PC-3 (cell line): ENCODE results near the gene PRUNE2. TPM values are rescaled to one million over a fixed set of nuclear protein-coding genes. Genes with fewer than 3 reads are reported as not detected.
"Not testable (repeated sequence)": the region's sequence is repeated elsewhere in the genome, so short reads cannot be mapped to it uniquely, and the experiment has no call there.

Source experiments
- ATAC-seq: fragments of 200-7000 bp; cut with Tn5 transposase; 2 replicates; pipeline ENCODE4 v1.9.1; 2020; ENCODE audit warnings: mild to moderate bottlenecking, moderate library complexity
- Bru-seq: library from RNA; stranded (reverse); fragments of 400-500 nt; gene quantifications from one replicate; lab custom pipeline; 2021; lab: Mats Ljungman, UMichigan
- BruChase-seq, 2 experiments: library from RNA; stranded (reverse); fragments of 400-500 nt; gene quantifications; one replicate each; lab custom pipeline; 2021; lab: Mats Ljungman, UMichigan
- BruUV-seq: library from RNA; stranded (reverse); fragments of 400-500 nt; replicated peaks from 2 replicates; lab custom pipeline; 2021; lab: Mats Ljungman, UMichigan
- CTCF ChIA-PET: fragments of 300-600 bp; sonication (Branson Sonifier 250); formaldehyde crosslinking; loops from one replicate; lab custom pipeline; 2022; ENCODE audit warnings: antibody characterized with exemption; lab: Charles Lee
- POLR2A ChIA-PET: fragments of 300-600 bp; sonication (Branson Sonifier 250); formaldehyde crosslinking; loops from one replicate; lab custom pipeline; 2022; ENCODE audit warnings: antibody characterized with exemption; ENCODE audit not compliant: unreplicated experiment; lab: Charles Lee
- DNase-seq: peaks from one replicate; pipeline ENCODE4 v3.0.0-alpha.2; 2015
- H2AFZ ChIP-seq: fragments of 300-600 bp; sonication (generic); 2 replicates; pipeline ENCODE4 v1.6.0; 2016; ENCODE audit warnings: antibody characterized with exemption, low read length
- H3F3A ChIP-seq: fragments of 300-600 bp; sonication (generic); one replicate; pipeline ENCODE4 v1.6.0; 2017; ENCODE audit warnings: antibody characterized with exemption, low read length, control low read depth, mild to moderate bottlenecking; ENCODE audit not compliant: unreplicated experiment
- H3K27ac ChIP-seq: fragments of 300-600 bp; sonication (generic); 2 replicates; pipeline ENCODE4 v1.5.1; 2016; ENCODE audit warnings: mild to moderate bottlenecking, low read length
- H3K27me3 ChIP-seq: fragments of 300-600 bp; sonication (generic); 2 replicates; pipeline ENCODE4 v1.6.1; 2016; ENCODE audit warnings: low read length, mixed read lengths
- H3K36me3 ChIP-seq: fragments of 300-600 bp; sonication (generic); 2 replicates; pipeline ENCODE4 v1.6.1; 2016; ENCODE audit warnings: low read depth, mixed run types, low read length, mixed read lengths
- H3K4me1 ChIP-seq: fragments of 300-600 bp; sonication (generic); 2 replicates; pipeline ENCODE4 v1.5.1; 2016; ENCODE audit warnings: low read length; ENCODE audit not compliant: insufficient read depth
- H3K4me2 ChIP-seq: fragments of 300-600 bp; sonication (generic); 2 replicates; pipeline ENCODE4 v1.6.0; 2016; ENCODE audit warnings: low read length
- H3K4me3 ChIP-seq: fragments of 300-600 bp; sonication (generic); 2 replicates; pipeline ENCODE4 v1.5.1; 2016; ENCODE audit warnings: mild to moderate bottlenecking, low read length, mixed read lengths
- H3K79me2 ChIP-seq: fragments of 300-600 bp; sonication (generic); 2 replicates; pipeline ENCODE4 v1.6.1; 2017; ENCODE audit warnings: low read length, mixed read lengths
- H3K9ac ChIP-seq: fragments of 300-600 bp; sonication (generic); 2 replicates; pipeline ENCODE4 v1.6.0; 2016; ENCODE audit warnings: mild to moderate bottlenecking, low read length
- H3K9me2 ChIP-seq: fragments of 300-600 bp; sonication (generic); replicated peaks from 2 replicates; pipeline ENCODE4 v1.6.1; 2016; ENCODE audit warnings: mixed run types, low read length, mixed read lengths
- H3K9me3 ChIP-seq: fragments of 300-600 bp; sonication (generic); 2 replicates; pipeline ENCODE4 v1.6.1; 2016; ENCODE audit warnings: low read length, mixed read lengths
- H4K20me1 ChIP-seq: fragments of 300-600 bp; sonication (generic); 2 replicates; pipeline ENCODE4 v1.6.1; 2016; ENCODE audit warnings: low read length, mixed read lengths
- EZH2 ChIP-seq: fragments of 300-600 bp; sonication (generic); IDR thresholded peaks from one replicate; pipeline ENCODE4 v1.6.1; 2017; ENCODE audit warnings: antibody characterized with exemption, mild to moderate bottlenecking, low read length; ENCODE audit not compliant: unreplicated experiment
- EZH2phosphoT487 ChIP-seq: fragments of 300-600 bp; sonication (generic); IDR thresholded peaks from 2 replicates; pipeline ENCODE4 v1.6.1; 2018; ENCODE audit warnings: mild to moderate bottlenecking, antibody characterized with exemption, low read length, borderline replicate concordance
- intact Hi-C: fragments of 100-400 bp; cut with micrococcal nuclease; formaldehyde crosslinking; loops from 2 replicates; pipeline ENCODE4 v1.9.0; 2023
- long read RNA-seq: library from polyadenylated mRNA; unstranded; transcript quantifications from one replicate; pipeline ENCODE4 v2.0.0, GENCODE V29; 2021; ENCODE audit not compliant: unreplicated experiment
- total RNA-seq: library from RNA; depleted of rRNA; stranded (reverse); fragments of >200 nt; gene quantifications from 2 replicates; pipeline ENCODE4 v1.2.3, GENCODE V29; 2014; rRNA removed
- TF ChIP-seq, protein P1 (sequence below): fragments of 300-600 bp; sonication (generic); conservative IDR thresholded peaks from 2 replicates; pipeline ENCODE4 v1.5.1; 2017; ENCODE audit warnings: antibody characterized with exemption, low read depth, mild to moderate bottlenecking, low read length

PRUNE2 gene, protein sequence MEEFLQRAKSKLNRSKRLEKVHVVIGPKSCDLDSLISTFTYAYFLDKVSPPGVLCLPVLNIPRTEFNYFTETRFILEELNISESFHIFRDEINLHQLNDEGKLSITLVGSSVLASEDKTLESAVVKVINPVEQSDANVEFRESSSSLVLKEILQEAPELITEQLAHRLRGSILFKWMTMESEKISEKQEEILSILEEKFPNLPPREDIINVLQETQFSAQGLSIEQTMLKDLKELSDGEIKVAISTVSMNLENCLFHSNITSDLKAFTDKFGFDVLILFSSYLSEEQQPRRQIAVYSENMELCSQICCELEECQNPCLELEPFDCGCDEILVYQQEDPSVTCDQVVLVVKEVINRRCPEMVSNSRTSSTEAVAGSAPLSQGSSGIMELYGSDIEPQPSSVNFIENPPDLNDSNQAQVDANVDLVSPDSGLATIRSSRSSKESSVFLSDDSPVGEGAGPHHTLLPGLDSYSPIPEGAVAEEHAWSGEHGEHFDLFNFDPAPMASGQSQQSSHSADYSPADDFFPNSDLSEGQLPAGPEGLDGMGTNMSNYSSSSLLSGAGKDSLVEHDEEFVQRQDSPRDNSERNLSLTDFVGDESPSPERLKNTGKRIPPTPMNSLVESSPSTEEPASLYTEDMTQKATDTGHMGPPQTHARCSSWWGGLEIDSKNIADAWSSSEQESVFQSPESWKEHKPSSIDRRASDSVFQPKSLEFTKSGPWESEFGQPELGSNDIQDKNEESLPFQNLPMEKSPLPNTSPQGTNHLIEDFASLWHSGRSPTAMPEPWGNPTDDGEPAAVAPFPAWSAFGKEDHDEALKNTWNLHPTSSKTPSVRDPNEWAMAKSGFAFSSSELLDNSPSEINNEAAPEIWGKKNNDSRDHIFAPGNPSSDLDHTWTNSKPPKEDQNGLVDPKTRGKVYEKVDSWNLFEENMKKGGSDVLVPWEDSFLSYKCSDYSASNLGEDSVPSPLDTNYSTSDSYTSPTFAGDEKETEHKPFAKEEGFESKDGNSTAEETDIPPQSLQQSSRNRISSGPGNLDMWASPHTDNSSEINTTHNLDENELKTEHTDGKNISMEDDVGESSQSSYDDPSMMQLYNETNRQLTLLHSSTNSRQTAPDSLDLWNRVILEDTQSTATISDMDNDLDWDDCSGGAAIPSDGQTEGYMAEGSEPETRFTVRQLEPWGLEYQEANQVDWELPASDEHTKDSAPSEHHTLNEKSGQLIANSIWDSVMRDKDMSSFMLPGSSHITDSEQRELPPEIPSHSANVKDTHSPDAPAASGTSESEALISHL (N-terminal part only)
- total RNA-seq (not detected in 2 replicates), Bru-seq, nascent RNA (percentile 10 among the genes with signal in this experiment), BruChase-seq, experiment 1, labeled RNA remaining after a 6-hour chase (percentile 10 among the genes with signal in this experiment), BruChase-seq, experiment 2, labeled RNA remaining after a 2-hour chase (percentile 6 among the genes with signal in this experiment)
- long read RNA-seq, result 0 reads

DNA sequence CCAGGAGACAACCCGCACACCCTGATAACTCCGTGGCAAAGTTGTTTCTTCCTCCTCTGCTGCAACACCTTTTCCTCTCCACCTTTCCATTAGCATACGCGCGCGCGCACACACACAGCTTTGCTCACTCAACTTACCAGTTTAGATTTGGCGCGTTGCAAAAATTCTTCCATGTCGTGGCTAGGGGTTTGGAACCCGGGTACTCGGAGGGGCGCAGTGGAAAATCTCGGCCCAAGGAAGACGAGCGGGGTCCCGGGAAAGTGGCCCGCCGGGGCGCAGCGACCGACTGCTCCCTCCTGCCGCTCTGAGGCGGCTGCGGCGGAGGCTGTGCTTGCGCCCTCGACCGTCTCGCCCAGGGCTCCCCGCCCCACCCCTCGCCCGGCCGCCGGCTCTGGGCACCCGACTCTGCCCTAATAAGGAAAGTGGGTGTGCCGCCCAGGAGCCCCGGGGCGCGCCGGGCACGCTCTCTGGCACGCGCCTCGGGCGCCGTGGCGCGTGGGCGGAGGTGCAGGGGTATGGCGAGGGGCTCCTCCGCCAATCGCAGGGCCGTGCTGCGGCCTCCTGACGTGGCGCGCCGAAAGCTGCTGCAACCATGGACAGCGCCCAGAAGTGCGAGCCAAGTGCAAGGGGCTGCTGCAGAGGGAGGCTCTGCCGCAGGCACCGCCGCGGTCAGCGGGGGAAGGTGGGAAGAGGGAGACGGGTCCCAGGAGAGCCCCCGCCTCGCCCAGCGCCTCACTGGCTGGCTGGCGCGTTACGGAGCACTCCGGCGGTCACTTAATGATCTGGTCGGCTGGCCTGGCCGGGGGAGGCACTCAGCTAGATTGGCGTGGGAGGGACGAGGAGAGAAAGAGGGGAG lies at the start of gene PRUNE2:
Gene PRUNE2 (minus strand): TSS at position 324 of the 856 bp plus-strand sequence. CDS start 151 bp downstream, at position 173.
- intact Hi-C loops, result no loop called here
- Histone ChIP-seq H2AFZ (no peak within 1 kb of the TSS), H3F3A (no peaks in the 10 kb centered on the region), H3K27ac (no peak within 1 kb of the TSS), H3K9me2 (no peaks in the 10 kb centered on the region), H3K79me2 (no peaks in the 10 kb centered on the region), H3K9ac (no peak within 1 kb of the TSS), H3K4me1 (no peaks in the 10 kb centered on the region), H3K36me3 (no peaks in the 10 kb centered on the region), H3K4me3 (peak within 1 kb of the TSS; percentile 24; the same call in 1 of the 2 replicates), H3K4me2 (peak within 1 kb of the TSS; percentile 46; the same call in 1 of the 2 replicates), H4K20me1 (no peaks in the 10 kb centered on the region), H3K9me3 (no peaks in the 10 kb centered on the region), H3K27me3 (peaks cover 60% of the 10 kb centered on the region)
- ATAC-seq, result no peak
- no TSS peak for BruUV-seq
- ChIA-PET CTCF (no interaction called here), POLR2A (no interaction called here)
- DNase-seq, result peak; percentile 21
- no peak for TF ChIP-seq EZH2
- TF ChIP-seq, protein P1, sequence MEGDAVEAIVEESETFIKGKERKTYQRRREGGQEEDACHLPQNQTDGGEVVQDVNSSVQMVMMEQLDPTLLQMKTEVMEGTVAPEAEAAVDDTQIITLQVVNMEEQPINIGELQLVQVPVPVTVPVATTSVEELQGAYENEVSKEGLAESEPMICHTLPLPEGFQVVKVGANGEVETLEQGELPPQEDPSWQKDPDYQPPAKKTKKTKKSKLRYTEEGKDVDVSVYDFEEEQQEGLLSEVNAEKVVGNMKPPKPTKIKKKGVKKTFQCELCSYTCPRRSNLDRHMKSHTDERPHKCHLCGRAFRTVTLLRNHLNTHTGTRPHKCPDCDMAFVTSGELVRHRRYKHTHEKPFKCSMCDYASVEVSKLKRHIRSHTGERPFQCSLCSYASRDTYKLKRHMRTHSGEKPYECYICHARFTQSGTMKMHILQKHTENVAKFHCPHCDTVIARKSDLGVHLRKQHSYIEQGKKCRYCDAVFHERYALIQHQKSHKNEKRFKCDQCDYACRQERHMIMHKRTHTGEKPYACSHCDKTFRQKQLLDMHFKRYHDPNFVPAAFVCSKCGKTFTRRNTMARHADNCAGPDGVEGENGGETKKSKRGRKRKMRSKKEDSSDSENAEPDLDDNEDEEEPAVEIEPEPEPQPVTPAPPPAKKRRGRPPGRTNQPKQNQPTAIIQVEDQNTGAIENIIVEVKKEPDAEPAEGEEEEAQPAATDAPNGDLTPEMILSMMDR, result no peak
- peak; percentile 51; the same call in 1 of the 2 replicates for TF ChIP-seq EZH2phosphoT487

DNA sequence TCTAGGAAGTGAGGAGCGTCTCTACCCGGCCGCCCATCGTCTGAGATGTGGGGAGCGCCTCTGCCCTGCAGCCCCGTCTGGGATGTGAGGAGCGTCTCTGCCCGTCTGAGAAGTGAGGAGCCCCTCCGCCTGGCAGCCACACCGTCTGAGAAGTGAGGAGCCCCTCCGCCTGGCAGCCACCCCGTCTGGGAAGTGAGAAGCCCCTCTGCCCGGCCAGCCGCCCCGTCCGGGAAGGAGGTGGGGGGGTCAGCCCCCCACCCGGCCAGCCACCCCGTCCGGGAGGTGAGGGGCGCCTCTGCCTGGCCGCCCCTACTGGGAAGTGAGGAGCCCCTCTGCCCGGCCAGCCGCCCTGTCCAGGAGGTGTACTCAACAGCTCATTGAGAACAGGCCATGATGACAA lies 49.5 kb upstream of the PRUNE2 start:
- intact Hi-C loops, result not testable (repeated sequence)

More for the DNA sequence above, 49.5 kb upstream of the PRUNE2 start:
- H3F3A ChIP-seq, BruUV-seq, H3K9ac ChIP-seq, H3K79me2 ChIP-seq, H3K9me3 ChIP-seq, DNase-seq, H4K20me1 ChIP-seq, POLR2A ChIA-PET, H3K4me2 ChIP-seq, CTCF ChIA-PET, H3K36me3 ChIP-seq, H3K4me1 ChIP-seq, H3K27ac ChIP-seq, ATAC-seq, H3K9me2 ChIP-seq, H3K4me3 ChIP-seq, H2AFZ ChIP-seq: not testable (repeated sequence)
- peaks cover 21% of the 10 kb centered on the region for H3K27me3 ChIP-seq
